Activated CD4-positive, alpha-beta T cell treated with anti-CD3 and anti-CD28 coated beads, Interleukin-2, Interleukin-6, amounts not matched to agents 100 ng/mL and 50 ng/mL, durations not matched to agents 16 hours and 8 hours (primary cell): Measurements from ENCODE around the gene SUPT6H.
"Not testable (repeated sequence)": the region's sequence is repeated elsewhere in the genome, so short reads cannot be mapped to it uniquely, and the experiment has no call there.

Experiments used
- DNase-seq: peaks from one replicate; pipeline ENCODE4 v3.0.0-alpha.2; 2020

SUPT6H gene

DNA sequence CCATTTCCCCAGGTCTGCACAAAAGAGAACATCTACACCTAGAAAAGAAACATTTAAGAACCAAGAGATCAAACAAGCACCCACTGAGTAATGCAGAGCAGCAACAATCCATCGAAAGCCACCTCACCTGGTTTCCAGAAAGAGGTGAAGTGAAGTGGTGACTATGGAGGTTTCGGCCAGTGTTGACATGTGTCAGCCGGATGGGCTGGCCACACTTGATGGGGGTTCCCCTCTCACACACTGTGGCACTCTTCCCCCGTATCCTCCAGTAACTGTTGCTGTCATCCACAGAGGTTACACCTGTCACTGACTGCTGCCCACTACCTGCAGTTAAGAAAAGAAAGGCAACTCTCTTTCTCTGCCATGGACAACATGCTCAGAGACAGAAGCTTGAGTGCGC lies 6.8 kb upstream of the SUPT6H start:
- DNase-seq, result no peak

DNA sequence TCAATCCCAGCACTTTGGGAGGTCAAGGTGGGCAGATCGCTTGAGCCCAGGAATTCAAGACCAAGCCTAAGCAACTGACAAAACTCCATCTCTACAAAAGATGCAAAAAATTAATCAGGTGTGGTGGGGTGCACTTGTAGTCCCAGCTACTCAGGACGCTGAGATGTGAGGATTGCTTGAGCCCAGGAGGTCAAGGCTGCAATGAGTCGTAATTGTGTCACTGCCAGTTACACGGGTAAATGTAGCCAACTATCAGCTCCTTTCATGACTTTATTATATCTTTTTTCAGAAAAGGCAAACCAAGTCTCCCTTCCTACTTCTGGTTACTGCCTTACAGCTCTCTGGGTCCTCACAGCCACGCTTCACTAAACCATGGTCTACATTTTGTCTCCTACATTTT lies 4.2 kb upstream of the SUPT6H start:
- DNase-seq, result no peak

DNA sequence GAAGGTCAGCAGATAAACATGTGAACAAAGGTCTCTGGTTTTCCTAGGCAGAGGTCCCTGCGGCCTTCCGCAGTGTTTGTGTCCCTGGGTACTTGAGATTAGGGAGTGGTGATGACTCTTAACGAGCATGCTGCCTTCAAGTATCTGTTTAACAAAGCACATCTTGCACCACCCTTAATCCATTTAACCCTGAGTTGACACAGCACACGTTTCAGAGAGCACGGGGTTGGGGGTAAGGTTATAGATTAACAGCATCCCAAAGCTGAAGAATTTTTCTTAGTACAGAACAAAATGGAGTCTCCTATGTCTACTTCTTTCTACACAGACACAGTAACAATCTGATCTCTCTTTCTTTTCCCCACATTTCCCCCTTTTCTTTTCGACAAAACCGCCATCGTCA lies 3.7 kb upstream of the SUPT6H start:
- not testable (repeated sequence) for DNase-seq

DNA sequence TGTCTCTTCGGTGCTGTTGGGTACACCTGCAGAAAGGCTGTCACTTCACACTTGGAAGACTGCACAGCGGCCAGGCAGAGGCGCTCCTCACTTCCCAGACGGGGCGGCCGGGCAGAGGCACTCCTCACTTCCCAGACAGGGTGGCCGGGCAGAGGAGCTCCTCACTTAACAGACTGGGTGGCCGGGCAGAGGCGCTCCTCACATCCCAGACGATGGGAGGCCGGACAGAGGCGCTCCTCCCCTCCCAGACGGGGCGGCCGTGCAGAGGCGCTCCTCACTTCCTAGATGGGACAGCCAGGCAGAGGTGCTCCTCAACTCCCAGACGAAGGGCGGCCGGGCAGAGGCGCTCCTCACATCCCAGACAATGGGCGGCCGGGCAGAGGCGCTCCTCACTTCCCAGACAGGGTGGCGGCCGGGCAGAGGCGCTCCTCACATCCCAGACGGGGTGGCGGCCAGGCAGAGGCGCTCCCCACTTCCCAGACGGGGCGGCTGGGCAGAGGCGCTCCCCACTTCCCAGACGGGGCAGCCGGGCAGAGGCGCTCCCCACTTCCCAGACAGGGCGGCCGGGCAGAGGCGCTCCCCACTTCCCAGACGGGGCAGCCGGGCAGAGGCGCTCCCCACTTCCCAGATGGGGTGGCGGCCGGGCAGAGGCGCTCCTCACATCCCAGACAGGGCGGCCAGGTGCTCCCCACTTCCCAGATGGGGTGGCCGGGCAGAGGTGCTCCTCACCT lies 3.1 kb upstream of the SUPT6H start:
- DNase-seq, result not testable (repeated sequence)

DNA sequence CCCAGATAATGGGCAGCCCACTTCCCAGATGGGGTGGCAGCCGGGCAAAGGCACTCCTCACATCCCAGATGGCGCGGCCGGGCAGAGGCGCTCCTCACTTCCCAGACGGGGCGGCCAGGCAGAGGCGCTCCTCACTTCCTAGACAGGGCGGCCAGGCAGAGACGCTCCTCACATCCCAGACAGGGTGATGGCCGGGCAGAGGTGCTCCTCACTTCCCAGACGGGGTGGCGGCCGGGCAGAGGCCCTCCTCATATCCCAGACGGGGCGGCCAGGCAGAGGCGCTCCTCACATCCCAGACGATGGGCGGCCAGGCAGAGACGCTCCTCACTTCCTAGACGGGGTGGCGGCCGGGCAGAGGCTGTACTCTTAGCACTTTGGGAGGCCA lies 2.5 kb upstream of the SUPT6H start:
- not testable (repeated sequence) for DNase-seq

DNA sequence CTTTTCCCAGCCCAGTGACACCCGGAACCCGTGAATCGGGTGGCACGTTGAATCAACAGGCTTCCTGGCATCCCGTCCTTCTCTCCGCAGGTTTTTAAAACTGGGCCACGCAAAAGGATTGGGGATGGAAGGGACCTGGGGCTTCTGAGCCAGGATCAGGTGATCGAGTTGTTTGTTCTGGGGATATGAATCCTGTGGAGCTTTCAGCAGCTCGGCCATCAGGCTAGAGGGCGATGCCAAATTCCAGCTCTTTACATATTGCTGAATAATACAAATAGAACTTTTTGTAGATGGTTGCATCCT lies 473 bp downstream of the SUPT6H start:
- no peak for DNase-seq

DNA sequence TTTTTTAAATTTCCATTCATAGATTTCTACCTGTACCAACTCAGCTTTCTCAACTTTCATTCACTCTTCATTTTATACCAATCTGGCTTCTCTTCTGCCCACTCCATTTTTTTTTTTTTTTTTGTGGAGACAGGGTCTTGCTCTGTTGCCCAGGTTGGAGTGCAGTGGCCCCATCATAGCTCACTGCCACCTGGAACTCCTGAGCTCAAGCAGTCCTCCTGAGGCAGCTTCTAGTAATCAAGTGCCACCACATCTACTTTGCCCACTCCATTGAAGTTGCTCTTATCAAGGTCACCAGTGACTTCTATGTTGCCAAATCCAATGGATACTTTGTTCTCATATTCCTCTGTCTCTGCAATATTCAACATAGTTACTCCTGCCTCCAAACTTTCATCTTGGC lies 1.7 kb downstream of the SUPT6H start:
- DNase-seq, result no peak

DNA sequence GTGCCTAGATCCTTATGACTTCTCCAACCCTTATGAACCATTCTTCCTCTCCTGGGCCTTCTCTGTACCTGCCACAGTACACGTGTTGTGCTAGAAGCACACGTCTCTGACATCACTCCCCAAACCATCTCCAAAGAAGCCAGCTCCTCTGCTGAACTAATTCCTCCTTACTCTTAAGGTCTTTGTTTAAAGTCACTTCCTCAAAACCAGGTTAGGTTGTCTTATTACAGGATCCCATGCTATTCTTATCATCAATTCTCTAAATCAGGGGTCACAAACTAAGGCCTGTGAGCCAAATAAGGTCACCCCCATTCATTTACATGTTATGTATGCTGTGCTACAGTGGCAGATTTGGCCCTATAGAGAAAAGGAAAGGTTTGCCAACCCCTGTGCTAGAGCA lies 4.0 kb downstream of the SUPT6H start:
- no peak for DNase-seq

DNA sequence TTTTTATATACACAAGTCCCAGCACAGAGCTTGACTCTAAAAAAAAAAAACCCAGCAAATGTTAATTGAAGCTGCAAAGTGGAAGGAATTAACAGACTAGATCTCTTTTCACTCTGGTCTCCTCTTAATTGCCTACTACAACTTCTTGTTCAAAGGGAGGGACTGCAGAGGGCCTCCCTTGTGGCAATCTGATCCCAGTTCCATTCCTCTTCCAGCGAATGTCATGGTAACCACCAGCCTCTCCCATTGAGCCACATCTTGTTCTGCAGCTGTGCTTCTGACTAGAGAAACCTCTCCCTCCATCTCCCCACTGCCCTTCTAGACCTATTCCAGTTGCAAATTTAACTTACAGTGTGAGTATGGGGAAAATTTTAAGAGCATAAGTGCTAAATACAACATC lies 5.9 kb downstream of the SUPT6H start:
- no peak for DNase-seq

DNA sequence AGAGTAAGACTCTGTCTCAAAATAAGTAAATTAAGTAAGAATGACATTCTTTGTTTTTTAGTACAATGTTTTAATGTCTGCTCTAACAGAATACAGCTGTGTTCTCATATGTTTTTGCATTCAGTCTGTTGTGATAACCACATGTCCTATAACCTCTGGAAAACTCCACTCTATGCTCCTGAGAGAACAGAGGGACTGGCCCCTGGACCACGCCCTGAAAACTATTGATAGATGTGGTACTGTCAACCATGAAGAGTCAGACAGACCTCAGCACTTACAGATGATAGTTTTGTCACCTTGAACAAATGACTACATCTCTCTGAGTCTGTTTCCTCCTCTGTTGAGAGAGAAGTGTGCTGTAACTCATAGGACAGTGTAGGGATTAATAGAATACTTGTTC lies 7.9 kb downstream of the SUPT6H start:
- no peak for DNase-seq

DNA sequence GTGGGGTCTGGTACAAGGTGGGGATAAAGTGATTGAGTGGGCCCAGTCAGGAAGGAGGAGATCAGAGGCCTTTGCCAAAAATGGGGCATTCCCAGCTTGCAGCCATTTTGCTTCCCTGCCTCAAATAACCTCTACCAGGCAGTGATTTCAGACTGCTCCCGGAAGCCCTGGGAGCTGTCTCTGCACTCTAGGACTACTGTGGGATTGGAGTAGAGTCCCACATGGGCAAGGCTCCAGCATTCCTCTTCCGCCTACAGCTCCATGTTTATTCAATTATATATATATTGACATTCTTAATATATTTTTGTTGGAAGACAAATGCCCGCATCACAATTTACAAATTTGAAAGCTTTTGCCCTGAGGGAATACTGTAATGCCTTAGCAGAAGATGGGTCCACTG lies 13.5 kb downstream of the SUPT6H start:
- no peak for DNase-seq

DNA sequence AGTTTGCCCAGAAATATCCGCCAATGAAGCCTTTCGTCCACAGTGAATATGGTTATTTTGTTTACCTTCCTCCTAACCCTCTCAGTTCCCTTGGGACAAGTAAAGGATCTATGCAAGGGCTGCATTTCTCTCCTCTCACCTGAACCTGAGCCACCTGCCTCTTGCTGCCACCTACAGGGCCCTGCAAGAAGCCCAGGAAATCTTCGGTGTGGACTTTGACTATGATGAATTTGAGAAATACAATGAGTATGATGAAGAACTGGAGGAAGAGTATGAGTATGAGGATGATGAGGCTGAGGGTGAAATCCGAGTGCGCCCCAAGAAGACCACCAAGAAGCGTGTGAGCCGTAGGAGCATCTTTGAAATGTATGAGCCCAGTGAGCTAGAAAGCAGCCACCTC lies 14.0 kb downstream of the SUPT6H start:
- no peak for DNase-seq

DNA sequence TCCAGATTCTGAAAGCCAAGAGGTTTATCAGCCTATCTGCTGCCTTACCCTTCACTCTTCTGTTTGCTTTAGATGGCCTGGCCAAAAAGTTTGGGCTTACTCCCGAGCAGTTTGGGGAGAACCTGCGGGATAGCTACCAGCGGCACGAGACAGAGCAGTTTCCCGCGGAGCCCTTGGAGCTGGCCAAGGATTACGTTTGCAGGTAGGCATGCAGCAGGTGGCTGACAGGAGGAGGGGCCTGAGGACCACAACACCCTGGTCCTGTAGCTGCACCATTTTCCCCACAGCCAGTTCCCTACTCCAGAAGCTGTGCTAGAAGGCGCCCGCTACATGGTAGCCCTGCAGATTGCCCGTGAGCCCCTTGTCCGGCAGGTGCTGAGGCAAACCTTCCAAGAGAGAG lies 20.6 kb downstream of the SUPT6H start:
- no peak for DNase-seq

DNA sequence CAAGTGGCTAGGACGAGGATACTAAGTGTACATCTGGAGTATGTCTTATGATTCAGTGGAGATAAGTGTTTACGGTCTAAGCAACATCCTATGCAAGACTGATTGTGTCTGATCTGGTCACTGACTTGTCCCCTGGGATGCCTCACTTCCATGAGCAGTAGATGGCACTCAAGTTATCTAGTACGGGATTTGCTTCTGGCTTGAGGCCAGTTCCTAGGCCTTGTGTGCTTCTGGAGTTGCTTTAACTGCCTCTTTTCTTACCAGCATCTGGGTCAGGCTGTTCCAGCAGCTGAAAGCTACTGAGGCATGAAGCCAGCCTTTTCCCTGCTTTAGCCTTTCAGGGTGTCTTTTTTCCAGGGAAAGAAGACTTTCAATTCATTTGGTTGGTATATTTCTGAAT lies 23.0 kb downstream of the SUPT6H start:
- no peak for DNase-seq

DNA sequence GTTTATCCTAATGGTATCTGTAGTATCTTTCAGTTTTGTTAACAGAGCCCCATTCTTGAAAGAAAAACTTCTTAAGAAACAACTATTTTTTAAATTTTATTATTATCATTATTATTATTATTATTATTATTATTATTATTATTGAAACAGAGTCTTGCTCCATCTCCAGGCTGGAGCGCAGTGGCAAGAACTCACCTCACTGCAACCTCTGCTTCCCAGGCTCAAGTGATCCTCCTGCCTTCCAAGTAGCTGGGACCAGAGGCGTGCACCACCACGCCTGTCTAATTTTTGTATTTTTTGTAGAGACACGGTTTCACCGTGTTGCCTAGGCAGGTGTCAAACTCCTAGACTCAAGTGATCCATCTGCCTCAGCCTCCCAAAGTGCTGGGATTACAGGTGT lies 23.4 kb downstream of the SUPT6H start:
- DNase-seq, result no peak

DNA sequence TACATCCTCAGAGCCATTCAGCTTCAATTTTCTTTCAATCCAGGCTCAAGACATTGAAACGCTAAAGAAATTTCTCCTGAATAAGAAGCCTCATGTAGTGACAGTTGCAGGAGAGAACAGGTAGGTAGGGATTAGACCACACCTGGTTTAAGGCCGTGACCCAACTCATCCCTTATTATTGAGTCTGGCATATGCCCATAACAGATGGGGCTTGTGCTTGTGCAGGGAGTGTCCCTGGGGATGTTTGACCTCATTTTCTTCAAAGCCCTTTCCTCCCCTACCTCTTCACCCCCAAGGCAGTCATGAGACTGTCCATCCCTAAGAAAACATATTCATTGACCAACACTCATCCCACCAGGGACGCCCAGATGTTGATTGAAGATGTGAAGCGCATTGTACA lies 24.3 kb downstream of the SUPT6H start:
- no peak for DNase-seq

DNA sequence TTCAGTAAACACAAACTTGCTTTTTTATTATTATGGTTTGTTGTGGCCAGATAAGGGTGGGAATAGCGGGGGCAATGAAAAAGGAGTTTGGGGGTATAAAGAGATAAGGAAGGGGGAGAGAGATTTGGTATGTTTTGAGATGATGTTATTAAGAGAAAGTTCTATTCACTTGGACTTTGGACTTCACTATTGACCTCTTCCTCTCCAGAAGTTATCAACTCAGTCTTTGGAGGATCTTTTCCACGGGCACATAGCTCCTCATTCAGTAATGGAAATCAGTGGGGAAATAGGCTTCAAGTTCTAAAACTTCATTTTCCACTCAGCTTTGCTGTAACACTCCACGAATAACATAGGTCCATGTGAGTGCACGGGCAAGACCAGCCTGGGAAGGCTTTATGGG lies 26.5 kb downstream of the SUPT6H start:
- no peak for DNase-seq

DNA sequence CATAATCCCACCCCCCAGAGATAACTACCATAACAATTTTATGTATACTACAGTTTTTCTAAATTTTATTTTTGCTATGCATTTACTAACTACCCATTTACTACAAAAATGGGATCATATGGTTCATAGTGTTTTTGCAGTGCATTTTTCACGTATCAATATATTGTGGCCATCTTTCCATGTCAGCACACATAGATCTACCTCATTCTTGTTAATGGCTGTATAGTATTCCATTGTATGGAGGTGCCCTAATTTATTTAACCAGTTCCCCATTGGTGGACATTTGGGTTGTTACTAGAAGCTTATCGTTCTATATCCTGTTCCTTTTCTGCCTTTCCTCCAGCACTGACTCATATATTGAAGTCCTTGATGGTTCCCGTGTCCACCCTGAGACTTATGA lies 27.0 kb downstream of the SUPT6H start:
- DNase-seq, result no peak

DNA sequence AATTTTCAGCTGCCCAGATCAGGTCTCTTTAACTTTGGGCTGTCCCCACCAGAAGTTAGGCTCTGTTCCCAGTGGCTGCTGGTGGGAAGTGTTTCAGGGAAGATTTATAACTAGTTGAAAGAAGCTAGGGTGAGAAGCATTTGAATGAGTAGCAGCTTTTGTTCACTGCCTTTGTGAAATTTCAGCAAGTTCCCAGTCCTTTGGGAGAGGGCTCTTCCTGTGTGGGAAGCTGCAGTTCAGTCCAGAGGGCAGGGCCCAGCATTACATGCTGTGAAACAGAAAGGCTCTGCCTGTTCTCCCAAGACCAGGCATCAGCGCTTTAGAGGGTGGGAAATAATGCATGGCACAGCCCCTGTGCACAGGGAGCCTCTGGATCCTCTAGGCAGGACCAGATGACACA lies 31.9 kb downstream of the SUPT6H start:
- no peak for DNase-seq

DNA sequence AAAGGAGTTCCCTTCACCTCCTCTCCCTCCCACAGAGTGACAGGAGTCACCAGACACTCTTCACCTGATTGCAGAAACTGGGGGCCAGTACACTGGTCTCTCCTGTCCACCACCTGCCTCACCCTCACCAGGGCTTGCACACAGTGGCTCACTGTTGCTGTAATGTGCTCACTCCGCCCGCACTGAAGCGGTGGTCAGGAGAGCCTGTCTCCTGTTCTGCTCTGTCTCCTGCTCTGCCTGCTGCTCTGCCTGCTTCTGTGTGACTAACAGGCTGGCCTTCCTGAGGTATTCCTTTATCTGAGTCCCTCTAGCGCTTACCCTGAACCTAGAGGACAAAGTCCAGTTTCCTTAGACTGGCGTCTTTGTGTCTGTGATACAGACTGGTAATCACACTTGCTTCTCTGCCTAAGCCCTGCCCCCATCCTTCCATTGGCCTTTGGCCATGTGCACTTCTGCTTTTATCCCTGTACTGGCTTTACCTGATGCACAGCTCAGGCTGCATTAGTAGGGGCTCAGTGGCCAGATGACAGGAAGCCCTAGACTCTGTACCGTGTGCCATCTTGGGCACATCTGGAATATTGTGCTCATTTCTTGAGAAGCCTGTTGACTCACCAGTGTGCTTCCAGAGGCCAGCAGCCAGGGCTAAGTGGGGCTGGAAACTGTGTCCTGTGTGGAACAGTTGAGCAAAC lies 36.4 kb downstream of the SUPT6H start:
- DNase-seq, result no peak

DNA sequence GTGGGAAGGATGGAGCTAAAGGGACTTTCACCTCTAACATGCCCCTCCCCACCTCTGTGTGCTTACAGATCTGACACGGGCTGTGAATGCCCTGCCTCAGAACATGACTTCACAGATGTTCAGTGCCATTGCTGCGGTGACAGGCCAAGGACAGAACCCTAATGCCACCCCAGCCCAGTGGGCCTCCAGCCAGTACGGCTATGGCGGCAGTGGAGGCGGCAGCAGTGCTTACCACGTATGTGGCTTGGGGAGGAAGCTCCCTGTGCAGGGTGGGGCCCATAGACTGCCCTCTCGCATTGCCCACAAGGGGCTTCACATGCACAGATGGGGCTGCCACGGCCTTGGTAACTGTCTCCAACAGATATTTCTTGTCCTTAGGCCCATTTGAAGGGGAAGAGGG lies 38.3 kb downstream of the SUPT6H start:
- DNase-seq, result no peak

DNA sequence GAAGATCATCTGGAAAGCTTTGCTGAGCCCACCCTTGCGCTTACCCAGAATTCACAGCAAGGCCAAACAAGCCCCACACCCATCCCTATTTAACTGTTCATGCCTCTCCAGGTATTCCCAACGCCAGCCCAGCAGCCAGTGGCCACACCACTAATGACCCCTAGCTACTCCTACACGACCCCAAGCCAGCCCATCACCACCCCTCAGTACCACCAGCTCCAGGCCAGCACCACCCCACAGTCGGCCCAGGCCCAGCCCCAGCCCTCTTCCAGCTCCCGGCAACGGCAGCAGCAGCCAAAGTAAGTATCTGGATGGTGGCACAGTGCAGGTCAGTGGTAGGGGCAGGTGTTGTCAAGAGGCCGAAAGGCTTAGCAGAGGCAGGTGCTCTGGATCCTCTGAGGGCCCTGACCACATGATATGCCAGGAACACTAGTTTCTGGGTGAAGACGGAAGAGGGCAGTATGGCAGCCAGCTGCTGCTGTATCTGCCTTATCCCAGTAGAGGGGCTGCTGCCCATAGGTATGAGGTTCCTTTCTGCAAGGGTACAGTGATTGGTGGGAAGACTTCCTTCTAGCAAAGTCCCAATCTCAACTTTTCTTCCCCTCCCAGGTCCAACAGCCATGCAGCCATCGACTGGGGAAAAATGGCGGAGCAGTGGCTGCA lies 39.0 kb downstream of the SUPT6H start:
- DNase-seq, result no peak

DNA sequence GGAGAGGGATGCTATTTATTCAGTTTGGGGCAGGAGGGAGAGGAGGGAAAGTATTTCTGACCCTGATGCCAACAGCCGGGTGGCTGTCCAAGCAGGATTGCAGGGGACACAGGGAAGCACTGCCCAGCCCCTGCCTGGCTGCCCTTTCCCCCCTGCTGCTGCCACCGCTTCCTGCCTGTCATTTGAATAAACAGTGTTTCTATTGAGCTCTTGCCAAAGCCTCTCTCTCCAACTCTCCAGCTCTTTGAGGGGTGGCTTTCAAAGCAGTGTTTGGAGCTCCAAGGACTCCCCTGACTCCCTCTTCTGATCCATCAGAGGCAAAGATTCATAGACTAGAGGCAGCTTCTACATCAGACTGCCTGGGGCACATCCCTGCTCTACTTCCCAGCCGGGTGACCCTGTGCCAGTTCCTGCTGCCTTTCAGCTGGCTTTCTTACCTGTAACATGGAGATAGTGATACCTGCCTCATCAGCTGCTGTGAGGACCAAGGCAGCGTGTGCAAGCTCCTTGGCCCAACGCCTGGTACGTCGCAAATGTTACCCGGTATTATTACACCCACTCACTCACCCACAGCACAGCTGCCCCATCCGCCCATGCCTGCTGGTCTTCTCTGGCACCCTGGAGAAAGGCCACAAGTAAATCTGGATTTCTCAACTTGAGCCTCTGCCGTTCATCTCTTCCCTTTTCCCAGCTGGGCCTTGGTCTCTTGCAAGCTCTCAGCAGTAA lies 40.2 kb downstream of the SUPT6H start:
- no peak for DNase-seq

DNA sequence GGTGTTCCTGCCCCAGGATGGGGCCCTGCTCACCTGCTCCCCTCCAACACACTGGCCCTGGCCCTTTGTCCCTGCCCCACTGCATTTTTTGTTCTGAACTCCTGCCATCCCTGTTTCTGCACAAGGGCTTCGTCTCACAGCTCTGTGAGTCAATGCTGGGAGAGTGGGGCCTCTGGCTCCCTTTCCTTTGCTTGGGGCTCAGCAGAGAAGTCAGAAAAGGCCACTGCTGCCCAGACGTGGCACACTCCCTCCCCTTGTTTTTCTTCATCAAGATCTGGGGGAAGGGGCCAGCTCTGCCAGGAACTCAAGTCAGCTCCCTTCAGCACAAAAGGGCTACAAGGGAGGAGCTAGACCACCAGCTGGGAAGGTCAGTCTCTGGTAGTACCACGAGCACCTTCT lies 40.7 kb downstream of the SUPT6H start:
- DNase-seq, result no peak
